Measurements from ENCODE around the gene SIDT1. TPM values are rescaled to one million over a fixed set of nuclear protein-coding genes. Genes with fewer than 3 reads are reported as not detected.

Gene SIDT1
- total RNA-seq, 4 donors from 2014 or later, result 35.6 to 134 (median 83.4) TPM

DNA sequence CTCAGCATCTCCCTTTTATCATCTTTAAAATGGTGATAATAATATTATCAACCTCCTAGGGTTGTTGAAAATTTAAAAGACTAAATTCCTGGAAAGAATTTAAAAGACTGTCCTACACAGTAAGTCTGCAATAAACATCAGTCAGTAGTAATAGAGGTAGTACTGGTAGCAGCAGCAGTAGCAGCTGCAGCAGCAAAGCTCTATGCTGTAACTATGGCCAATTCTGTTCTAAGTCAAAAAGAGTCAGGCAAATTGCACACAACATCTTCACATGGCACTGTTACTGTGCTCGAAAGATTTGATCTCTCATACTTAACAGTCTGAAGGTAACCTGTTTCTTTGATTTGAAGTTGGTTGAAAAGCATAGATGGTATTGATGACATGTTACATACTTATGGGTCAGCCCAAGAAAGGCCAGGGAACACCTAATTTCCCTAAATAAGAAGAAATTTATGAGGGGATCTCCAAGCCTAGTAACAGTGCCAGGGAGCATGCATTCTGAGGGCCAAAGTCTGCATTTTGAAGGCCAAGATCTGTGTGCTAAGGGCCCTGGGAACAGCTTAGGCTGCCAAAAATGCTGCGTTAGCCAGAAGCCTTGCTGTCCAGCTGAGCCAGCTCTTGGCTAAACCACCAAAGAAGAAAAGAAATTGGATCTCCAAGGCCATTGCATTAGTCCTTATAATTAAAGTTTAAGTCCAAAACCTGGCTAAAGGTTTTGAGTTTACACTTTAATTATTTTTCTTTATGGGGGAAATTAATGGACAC is 68.2 kb downstream of the SIDT1 start:
- WGBS, 2 donors (ENCODE audit: low coverage in 1 of 2), result 76 to 84% methylated on average over 2 of the region's 2 CpGs
- in situ Hi-C loops (cut with MboI; ENCODE audit: low pct_ligation_motif_present in 1 of 4, low pct_unique_long_range_greater_than_20kb in 1 of 4, low sequenced_read_pairs in 3 of 4), result no loop called here

GRCh38 chr3:113601240-113601639 is 68.9 kb downstream of the SIDT1 start:
- Histone ChIP-seq H3K27me3 (no peaks in the 10 kb centered on the region), H3K36me3 (peaks cover 0 to 4% (median 0%) of the 10 kb centered on the region in 4 donors), H3K4me3 (no peak overlapping the region), H3K9me3 (no peaks in the 10 kb centered on the region), H3K4me1 (no peaks in the 10 kb centered on the region), H3K27ac (no peak overlapping the region)
- WGBS, 2 donors (ENCODE audit: low coverage in 1 of 2), result 93 to 96% methylated on average over 2 of the region's 2 CpGs
- DNase-seq, result no peak
- in situ Hi-C loops (cut with MboI; ENCODE audit: low pct_ligation_motif_present in 1 of 4, low pct_unique_long_range_greater_than_20kb in 1 of 4, low sequenced_read_pairs in 3 of 4) (no loop called here), intact Hi-C loops (cut with DNase I; ENCODE audit: low total_unique reads) (no loop called here)
- TF ChIP-seq, protein P1, sequence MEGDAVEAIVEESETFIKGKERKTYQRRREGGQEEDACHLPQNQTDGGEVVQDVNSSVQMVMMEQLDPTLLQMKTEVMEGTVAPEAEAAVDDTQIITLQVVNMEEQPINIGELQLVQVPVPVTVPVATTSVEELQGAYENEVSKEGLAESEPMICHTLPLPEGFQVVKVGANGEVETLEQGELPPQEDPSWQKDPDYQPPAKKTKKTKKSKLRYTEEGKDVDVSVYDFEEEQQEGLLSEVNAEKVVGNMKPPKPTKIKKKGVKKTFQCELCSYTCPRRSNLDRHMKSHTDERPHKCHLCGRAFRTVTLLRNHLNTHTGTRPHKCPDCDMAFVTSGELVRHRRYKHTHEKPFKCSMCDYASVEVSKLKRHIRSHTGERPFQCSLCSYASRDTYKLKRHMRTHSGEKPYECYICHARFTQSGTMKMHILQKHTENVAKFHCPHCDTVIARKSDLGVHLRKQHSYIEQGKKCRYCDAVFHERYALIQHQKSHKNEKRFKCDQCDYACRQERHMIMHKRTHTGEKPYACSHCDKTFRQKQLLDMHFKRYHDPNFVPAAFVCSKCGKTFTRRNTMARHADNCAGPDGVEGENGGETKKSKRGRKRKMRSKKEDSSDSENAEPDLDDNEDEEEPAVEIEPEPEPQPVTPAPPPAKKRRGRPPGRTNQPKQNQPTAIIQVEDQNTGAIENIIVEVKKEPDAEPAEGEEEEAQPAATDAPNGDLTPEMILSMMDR (IDR thresholded peaks at IDR 0.05), result no peak
- TF ChIP-seq EP300 (IDR thresholded peaks at IDR 0.05; ENCODE audit: low read depth) (no peak), POLR2A (IDR thresholded peaks at IDR 0.05) (no peak), POLR2AphosphoS5 (IDR thresholded peaks at IDR 0.05) (no peak)

More for the DNA sequence above, 68.2 kb downstream of the SIDT1 start:
- H3K4me3 ChIP-seq, result no peak overlapping the region
- no peak for TF ChIP-seq POLR2AphosphoS5 (IDR thresholded peaks at IDR 0.05)
- TF ChIP-seq EP300 (IDR thresholded peaks at IDR 0.05; ENCODE audit: low read depth), result no peak
- TF ChIP-seq POLR2A (IDR thresholded peaks at IDR 0.05), result no peak
- TF ChIP-seq, protein P1 (IDR thresholded peaks at IDR 0.05), result no peak
- H3K9me3 ChIP-seq, result no peaks in the 10 kb centered on the region
- DNase-seq, result no peak
- H3K27ac ChIP-seq, result no peak overlapping the region
- H3K27me3 ChIP-seq, result no peaks in the 10 kb centered on the region
- H3K36me3 ChIP-seq, result peaks cover 0 to 4% (median 0%) of the 10 kb centered on the region in 4 donors
- intact Hi-C loops (cut with DNase I; ENCODE audit: low total_unique reads), result no loop called here
- no peaks in the 10 kb centered on the region for H3K4me1 ChIP-seq

GRCh38 chr3:113602256-113602655 is 69.9 kb downstream of the SIDT1 start:
- WGBS, 2 donors (ENCODE audit: low coverage in 1 of 2), result 95 to 100% methylated on average over 2 of the region's 2 CpGs
- Histone ChIP-seq H3K9me3 (no peaks in the 10 kb centered on the region), H3K27ac (no peak overlapping the region), H3K27me3 (no peaks in the 10 kb centered on the region), H3K4me3 (no peak overlapping the region), H3K36me3 (peaks cover 0 to 4% (median 0%) of the 10 kb centered on the region in 4 donors), H3K4me1 (no peaks in the 10 kb centered on the region)
- no peak for TF ChIP-seq POLR2A (IDR thresholded peaks at IDR 0.05)
- TF ChIP-seq EP300 (IDR thresholded peaks at IDR 0.05; ENCODE audit: low read depth), result no peak
- TF ChIP-seq, protein P1 (IDR thresholded peaks at IDR 0.05), result no peak
- TF ChIP-seq POLR2AphosphoS5 (IDR thresholded peaks at IDR 0.05), result no peak
- intact Hi-C loops (cut with DNase I; ENCODE audit: low total_unique reads), result no loop called here
- in situ Hi-C loops (cut with MboI; ENCODE audit: low pct_ligation_motif_present in 1 of 4, low pct_unique_long_range_greater_than_20kb in 1 of 4, low sequenced_read_pairs in 3 of 4), result no loop called here
- no peak for DNase-seq

GRCh38 chr3:113602836-113603235 is 70.5 kb downstream of the SIDT1 start:
- 95 to 98% methylated on average over 5 to 11 of the region's 11 CpGs for WGBS, 2 donors (ENCODE audit: low coverage in 1 of 2)
- in situ Hi-C loops (cut with MboI; ENCODE audit: low pct_ligation_motif_present in 1 of 4, low pct_unique_long_range_greater_than_20kb in 1 of 4, low sequenced_read_pairs in 3 of 4), result no loop called here
- intact Hi-C loops (cut with DNase I; ENCODE audit: low total_unique reads), result no loop called here

More at GRCh38 chr3:113602836-113603235, 70.5 kb downstream of the SIDT1 start:
- peaks cover 0 to 4% (median 0%) of the 10 kb centered on the region in 4 donors for H3K36me3 ChIP-seq
- TF ChIP-seq POLR2A (IDR thresholded peaks at IDR 0.05) (no peak), POLR2AphosphoS5 (IDR thresholded peaks at IDR 0.05) (no peak), EP300 (IDR thresholded peaks at IDR 0.05; ENCODE audit: low read depth) (no peak)
- TF ChIP-seq, protein P1 (IDR thresholded peaks at IDR 0.05), result no peak
- H3K4me3 ChIP-seq, result no peak overlapping the region
- no peaks in the 10 kb centered on the region for H3K4me1 ChIP-seq
- no peaks in the 10 kb centered on the region for H3K27me3 ChIP-seq
- no peak overlapping the region for H3K27ac ChIP-seq
- no peak for DNase-seq
- H3K9me3 ChIP-seq, result no peaks in the 10 kb centered on the region

Data from transverse colon (tissue), 4 donors.